HepG2 (cell line): ENCODE data around the gene FCRLA. TPM values are rescaled to one million over a fixed set of nuclear protein-coding genes. Genes with fewer than 3 reads are reported as not detected.

Experiments used
- MEIS1 ChIP-seq: sonication (generic); formaldehyde crosslinking; IDR thresholded peaks from 2 replicates; pipeline ENCODE4 v1.9.0; 2021; ENCODE audit warnings: mild to moderate bottlenecking, missing genetic modification reagents, moderate library complexity, borderline replicate concordance
- PAWR ChIP-seq: sonication (generic); formaldehyde crosslinking; IDR thresholded peaks from 2 replicates; pipeline ENCODE4 v1.4.0; 2020; ENCODE audit warnings: missing genetic modification reagents, mild to moderate bottlenecking, borderline replicate concordance
- SNAPC2 ChIP-seq: sonication (generic); formaldehyde crosslinking; IDR thresholded peaks from 2 replicates; pipeline ENCODE4 v1.8.1; 2022; ENCODE audit warnings: mild to moderate bottlenecking, missing genetic modification reagents
- ZBTB20 ChIP-seq: sonication (generic); formaldehyde crosslinking; IDR thresholded peaks from 2 replicates; pipeline ENCODE4 v1.8.1; 2023; ENCODE audit warnings: missing genetic modification reagents, low read depth, mild to moderate bottlenecking, borderline replicate concordance
- polyA plus RNA-seq, 8 experiments: library from polyadenylated mRNA; depleted of rRNA in 3 of 8; stranded (reverse) in 7 of 8; unstranded in 1 of 8; fragments of >200 nt; fragmentation: Illumina TruSeq in 4 of 8; extraction: Trizol in 4 of 8; gene quantifications; 2 replicates each; pipeline versions ENCODE4 v1.2.1 to v1.2.3, GENCODE V29; 2011 to 2016; ENCODE audit warnings: low read depth in 4 of 8, missing spikeins in 1 of 8, mixed read lengths in 1 of 8; ENCODE audit not compliant: insufficient read depth in 1 of 8
- total RNA-seq, 5 experiments: library from RNA; depleted of rRNA; stranded (reverse); fragments of >200 nt; fragmentation: Illumina TruSeq; extraction: Trizol; gene quantifications; 2 replicates each; pipeline ENCODE4 v1.2.3, GENCODE V29; 2016; ENCODE audit warnings: low read depth in 1 of 5
- TF ChIP-seq, protein P1 (sequence below): sonication (generic); formaldehyde crosslinking; IDR thresholded peaks from one replicate; pipeline ENCODE4 v1.5.1; 2020; ENCODE audit warnings: mild to moderate bottlenecking, missing genetic modification reagents; ENCODE audit errors: not compliant biosample characterization
- TF ChIP-seq, protein P2 (sequence below): IDR thresholded peaks from 2 replicates; pipeline ENCODE4 v1.6.1; 2016; ENCODE audit warnings: low read depth, missing genetic modification reagents, missing compliant biosample characterization
- TF ChIP-seq, protein P3 (sequence below): sonication (generic); formaldehyde crosslinking; IDR thresholded peaks from 2 replicates; pipeline ENCODE4 v1.5.0; 2020; ENCODE audit warnings: missing genetic modification reagents
- TF ChIP-seq, protein P4 (sequence below): sonication (generic); formaldehyde crosslinking; IDR thresholded peaks from 2 replicates; pipeline ENCODE4 v1.4.0; 2020; ENCODE audit warnings: low read depth, missing genetic modification reagents

The FCRLA gene
- total and polyA plus RNA-seq, 2 of the 13 experiments (the other 11 are each of a cell fraction or from before 2014, with no cell fraction given), result not detected

DNA sequence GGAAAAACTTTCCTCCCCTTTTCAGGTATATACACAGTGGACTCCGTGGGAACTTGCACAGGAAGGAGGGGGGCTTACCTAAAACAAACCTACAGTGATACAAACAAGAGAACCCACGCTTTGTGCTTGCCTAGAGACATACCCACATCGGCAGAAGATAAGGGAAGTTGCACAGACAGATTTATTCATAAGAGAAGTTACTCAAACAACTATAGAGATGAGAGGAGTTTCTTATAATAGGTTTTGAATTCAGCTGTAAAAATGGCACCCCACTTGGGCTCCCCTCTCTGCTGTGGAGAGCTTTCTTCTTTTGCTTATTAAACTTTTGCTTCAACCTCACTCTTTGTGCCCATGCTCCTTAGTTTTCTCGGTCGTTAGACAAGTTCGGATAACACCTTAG, 40.8 kb downstream of the FCRLA start (continued):
- TF ChIP-seq, protein P1, sequence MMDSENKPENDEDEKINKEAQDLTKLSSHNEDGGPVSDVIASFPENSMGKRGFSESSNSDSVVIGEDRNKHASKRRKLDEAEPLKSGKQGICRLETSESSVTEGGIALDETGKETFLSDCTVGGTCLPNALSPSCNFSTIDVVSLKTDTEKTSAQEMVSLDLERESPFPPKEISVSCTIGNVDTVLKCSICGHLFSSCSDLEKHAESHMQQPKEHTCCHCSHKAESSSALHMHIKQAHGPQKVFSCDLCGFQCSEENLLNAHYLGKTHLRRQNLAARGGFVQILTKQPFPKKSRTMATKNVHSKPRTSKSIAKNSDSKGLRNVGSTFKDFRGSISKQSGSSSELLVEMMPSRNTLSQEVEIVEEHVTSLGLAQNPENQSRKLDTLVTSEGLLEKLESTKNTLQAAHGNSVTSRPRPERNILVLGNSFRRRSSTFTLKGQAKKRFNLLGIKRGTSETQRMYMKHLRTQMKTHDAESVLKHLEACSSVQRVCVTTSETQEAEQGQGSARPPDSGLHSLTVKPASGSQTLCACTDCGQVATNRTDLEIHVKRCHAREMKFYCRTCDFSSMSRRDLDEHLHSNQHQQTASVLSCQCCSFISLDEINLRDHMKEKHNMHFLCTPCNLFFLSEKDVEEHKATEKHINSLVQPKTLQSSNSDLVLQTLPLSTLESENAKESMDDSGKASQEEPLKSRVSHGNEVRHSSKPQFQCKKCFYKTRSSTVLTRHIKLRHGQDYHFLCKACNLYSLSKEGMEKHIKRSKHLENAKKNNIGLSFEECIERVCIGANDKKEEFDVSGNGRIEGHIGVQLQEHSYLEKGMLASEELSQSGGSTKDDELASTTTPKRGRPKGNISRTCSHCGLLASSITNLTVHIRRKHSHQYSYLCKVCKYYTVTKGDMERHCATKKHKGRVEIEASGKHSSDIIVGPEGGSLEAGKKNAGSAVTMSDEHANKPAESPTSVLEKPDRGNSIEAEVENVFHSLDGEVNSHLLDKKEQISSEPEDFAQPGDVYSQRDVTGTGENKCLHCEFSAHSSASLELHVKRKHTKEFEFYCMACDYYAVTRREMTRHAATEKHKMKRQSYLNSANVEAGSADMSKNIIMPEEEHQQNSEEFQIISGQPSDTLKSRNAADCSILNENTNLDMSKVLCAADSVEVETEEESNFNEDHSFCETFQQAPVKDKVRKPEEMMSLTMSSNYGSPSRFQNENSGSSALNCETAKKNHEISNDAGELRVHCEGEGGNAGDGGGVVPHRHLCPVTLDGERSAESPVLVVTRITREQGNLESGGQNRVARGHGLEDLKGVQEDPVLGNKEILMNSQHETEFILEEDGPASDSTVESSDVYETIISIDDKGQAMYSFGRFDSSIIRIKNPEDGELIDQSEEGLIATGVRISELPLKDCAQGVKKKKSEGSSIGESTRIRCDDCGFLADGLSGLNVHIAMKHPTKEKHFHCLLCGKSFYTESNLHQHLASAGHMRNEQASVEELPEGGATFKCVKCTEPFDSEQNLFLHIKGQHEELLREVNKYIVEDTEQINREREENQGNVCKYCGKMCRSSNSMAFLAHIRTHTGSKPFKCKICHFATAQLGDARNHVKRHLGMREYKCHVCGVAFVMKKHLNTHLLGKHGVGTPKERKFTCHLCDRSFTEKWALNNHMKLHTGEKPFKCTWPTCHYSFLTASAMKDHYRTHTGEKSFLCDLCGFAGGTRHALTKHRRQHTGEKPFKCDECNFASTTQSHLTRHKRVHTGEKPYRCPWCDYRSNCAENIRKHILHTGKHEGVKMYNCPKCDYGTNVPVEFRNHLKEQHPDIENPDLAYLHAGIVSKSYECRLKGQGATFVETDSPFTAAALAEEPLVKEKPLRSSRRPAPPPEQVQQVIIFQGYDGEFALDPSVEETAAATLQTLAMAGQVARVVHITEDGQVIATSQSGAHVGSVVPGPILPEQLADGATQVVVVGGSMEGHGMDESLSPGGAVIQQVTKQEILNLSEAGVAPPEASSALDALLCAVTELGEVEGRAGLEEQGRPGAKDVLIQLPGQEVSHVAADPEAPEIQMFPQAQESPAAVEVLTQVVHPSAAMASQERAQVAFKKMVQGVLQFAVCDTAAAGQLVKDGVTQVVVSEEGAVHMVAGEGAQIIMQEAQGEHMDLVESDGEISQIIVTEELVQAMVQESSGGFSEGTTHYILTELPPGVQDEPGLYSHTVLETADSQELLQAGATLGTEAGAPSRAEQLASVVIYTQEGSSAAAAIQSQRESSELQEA, result no peak
- TF ChIP-seq, protein P2, sequence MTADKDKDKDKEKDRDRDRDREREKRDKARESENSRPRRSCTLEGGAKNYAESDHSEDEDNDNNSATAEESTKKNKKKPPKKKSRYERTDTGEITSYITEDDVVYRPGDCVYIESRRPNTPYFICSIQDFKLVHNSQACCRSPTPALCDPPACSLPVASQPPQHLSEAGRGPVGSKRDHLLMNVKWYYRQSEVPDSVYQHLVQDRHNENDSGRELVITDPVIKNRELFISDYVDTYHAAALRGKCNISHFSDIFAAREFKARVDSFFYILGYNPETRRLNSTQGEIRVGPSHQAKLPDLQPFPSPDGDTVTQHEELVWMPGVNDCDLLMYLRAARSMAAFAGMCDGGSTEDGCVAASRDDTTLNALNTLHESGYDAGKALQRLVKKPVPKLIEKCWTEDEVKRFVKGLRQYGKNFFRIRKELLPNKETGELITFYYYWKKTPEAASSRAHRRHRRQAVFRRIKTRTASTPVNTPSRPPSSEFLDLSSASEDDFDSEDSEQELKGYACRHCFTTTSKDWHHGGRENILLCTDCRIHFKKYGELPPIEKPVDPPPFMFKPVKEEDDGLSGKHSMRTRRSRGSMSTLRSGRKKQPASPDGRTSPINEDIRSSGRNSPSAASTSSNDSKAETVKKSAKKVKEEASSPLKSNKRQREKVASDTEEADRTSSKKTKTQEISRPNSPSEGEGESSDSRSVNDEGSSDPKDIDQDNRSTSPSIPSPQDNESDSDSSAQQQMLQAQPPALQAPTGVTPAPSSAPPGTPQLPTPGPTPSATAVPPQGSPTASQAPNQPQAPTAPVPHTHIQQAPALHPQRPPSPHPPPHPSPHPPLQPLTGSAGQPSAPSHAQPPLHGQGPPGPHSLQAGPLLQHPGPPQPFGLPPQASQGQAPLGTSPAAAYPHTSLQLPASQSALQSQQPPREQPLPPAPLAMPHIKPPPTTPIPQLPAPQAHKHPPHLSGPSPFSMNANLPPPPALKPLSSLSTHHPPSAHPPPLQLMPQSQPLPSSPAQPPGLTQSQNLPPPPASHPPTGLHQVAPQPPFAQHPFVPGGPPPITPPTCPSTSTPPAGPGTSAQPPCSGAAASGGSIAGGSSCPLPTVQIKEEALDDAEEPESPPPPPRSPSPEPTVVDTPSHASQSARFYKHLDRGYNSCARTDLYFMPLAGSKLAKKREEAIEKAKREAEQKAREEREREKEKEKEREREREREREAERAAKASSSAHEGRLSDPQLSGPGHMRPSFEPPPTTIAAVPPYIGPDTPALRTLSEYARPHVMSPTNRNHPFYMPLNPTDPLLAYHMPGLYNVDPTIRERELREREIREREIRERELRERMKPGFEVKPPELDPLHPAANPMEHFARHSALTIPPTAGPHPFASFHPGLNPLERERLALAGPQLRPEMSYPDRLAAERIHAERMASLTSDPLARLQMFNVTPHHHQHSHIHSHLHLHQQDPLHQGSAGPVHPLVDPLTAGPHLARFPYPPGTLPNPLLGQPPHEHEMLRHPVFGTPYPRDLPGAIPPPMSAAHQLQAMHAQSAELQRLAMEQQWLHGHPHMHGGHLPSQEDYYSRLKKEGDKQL (CRISPR knock-in tag), result no peak
- TF ChIP-seq, protein P3, sequence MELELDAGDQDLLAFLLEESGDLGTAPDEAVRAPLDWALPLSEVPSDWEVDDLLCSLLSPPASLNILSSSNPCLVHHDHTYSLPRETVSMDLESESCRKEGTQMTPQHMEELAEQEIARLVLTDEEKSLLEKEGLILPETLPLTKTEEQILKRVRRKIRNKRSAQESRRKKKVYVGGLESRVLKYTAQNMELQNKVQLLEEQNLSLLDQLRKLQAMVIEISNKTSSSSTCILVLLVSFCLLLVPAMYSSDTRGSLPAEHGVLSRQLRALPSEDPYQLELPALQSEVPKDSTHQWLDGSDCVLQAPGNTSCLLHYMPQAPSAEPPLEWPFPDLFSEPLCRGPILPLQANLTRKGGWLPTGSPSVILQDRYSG (CRISPR knock-in tag), result no peak
- no peak for TF ChIP-seq MEIS1 (CRISPR knock-in tag)
- TF ChIP-seq, protein P4, sequence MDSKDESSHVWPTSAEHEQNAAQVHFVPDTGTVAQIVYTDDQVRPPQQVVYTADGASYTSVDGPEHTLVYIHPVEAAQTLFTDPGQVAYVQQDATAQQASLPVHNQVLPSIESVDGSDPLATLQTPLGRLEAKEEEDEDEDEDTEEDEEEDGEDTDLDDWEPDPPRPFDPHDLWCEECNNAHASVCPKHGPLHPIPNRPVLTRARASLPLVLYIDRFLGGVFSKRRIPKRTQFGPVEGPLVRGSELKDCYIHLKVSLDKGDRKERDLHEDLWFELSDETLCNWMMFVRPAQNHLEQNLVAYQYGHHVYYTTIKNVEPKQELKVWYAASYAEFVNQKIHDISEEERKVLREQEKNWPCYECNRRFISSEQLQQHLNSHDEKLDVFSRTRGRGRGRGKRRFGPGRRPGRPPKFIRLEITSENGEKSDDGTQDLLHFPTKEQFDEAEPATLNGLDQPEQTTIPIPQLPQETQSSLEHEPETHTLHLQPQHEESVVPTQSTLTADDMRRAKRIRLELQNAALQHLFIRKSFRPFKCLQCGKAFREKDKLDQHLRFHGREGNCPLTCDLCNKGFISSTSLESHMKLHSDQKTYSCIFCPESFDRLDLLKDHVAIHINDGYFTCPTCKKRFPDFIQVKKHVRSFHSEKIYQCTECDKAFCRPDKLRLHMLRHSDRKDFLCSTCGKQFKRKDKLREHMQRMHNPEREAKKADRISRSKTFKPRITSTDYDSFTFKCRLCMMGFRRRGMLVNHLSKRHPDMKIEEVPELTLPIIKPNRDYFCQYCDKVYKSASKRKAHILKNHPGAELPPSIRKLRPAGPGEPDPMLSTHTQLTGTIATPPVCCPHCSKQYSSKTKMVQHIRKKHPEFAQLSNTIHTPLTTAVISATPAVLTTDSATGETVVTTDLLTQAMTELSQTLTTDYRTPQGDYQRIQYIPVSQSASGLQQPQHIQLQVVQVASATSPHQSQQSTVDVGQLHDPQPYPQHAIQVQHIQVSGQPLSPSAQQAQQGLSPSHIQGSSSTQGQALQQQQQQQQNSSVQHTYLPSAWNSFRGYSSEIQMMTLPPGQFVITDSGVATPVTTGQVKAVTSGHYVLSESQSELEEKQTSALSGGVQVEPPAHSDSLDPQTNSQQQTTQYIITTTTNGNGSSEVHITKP (CRISPR knock-in tag), result no peak
- TF ChIP-seq SNAPC2 (CRISPR knock-in tag), result no peak
- TF ChIP-seq ZBTB20, result no peak
- no peak for TF ChIP-seq PAWR (CRISPR knock-in tag)
